Stomach smooth muscle (tissue), 2 donors: Measurements from ENCODE around the gene SNTB2.

Source experiments
- H3K27ac ChIP-seq: one replicate; pipeline ENCODE4 v1.7.0; 2013; ENCODE audit warnings: mild to moderate bottlenecking, low read length, inconsistent platforms
- H3K27me3 ChIP-seq, 2 donors: one replicate each; pipeline ENCODE4 v1.7.0; 2013; ENCODE audit warnings: low read length in 2 of 2; ENCODE audit not compliant: insufficient read depth in 2 of 2, control insufficient read depth in 1 of 2
- H3K36me3 ChIP-seq, 2 donors: one replicate each; pipeline ENCODE4 v1.7.0; 2013; ENCODE audit warnings: low read length in 2 of 2; ENCODE audit not compliant: control insufficient read depth in 2 of 2, insufficient read depth in 2 of 2
- H3K4me1 ChIP-seq: one replicate; pipeline ENCODE4 v1.7.0; 2013; ENCODE audit warnings: low read length; ENCODE audit not compliant: control insufficient read depth, insufficient read depth
- H3K4me3 ChIP-seq, 2 donors: one replicate each; pipeline ENCODE4 v1.7.0; 2013; ENCODE audit warnings: low read length in 2 of 2
- H3K9ac ChIP-seq, 2 donors: one replicate each; pipeline ENCODE4 v1.7.0; 2013; ENCODE audit warnings: low read length in 2 of 2, mild to moderate bottlenecking in 1 of 2
- H3K9me3 ChIP-seq, 2 donors: one replicate each; pipeline ENCODE4 v1.7.0; 2013; ENCODE audit warnings: low read length in 2 of 2; ENCODE audit not compliant: control insufficient read depth in 2 of 2
- donor health status: healthy.
- donor health status: Pancreatic carcinoma.

SNTB2 gene

GRCh38 chr16:69340095-69340644, 153.2 kb downstream of the SNTB2 start:
- H3K27me3 ChIP-seq, result no peaks in the 10 kb centered on the region
- H3K4me3 ChIP-seq, result peak overlapping the region; percentile 95 to 99
- H3K9me3 ChIP-seq, result no peaks in the 10 kb centered on the region
- peak overlapping the region; percentile 87 to 96 for H3K9ac ChIP-seq
- peak overlapping the region; percentile 80 for H3K27ac ChIP-seq
- peaks cover 14 to 22% of the 10 kb centered on the region in 2 donors for H3K36me3 ChIP-seq
- peaks cover 25% of the 10 kb centered on the region for H3K4me1 ChIP-seq

GRCh38 chr16:69344171-69344570, 157.2 kb downstream of the SNTB2 start:
- Histone ChIP-seq H3K27ac (no peak overlapping the region), H3K4me3 (no peak overlapping the region), H3K4me1 (peaks cover 12% of the 10 kb centered on the region), H3K27me3 (no peaks in the 10 kb centered on the region), H3K9ac (no peak overlapping the region), H3K9me3 (no peaks in the 10 kb centered on the region), H3K36me3 (peaks cover 5 to 14% of the 10 kb centered on the region in 2 donors)

GRCh38 chr16:69345923-69346322, 159.0 kb downstream of the SNTB2 start:
- Histone ChIP-seq H3K9me3 (no peaks in the 10 kb centered on the region), H3K36me3 (peaks cover 9 to 21% of the 10 kb centered on the region in 2 donors)

GRCh38 chr16:69346683-69347082, 159.7 kb downstream of the SNTB2 start:
- Histone ChIP-seq H3K27ac (no peak overlapping the region), H3K9me3 (no peaks in the 10 kb centered on the region), H3K4me1 (no peaks in the 10 kb centered on the region), H3K9ac (no peak overlapping the region), H3K27me3 (no peaks in the 10 kb centered on the region), H3K36me3 (peaks cover 9 to 17% of the 10 kb centered on the region in 2 donors), H3K4me3 (no peak overlapping the region)

More at GRCh38 chr16:69345923-69346322, 159.0 kb downstream of the SNTB2 start:
- H3K27me3 ChIP-seq, result no peaks in the 10 kb centered on the region
- H3K9ac ChIP-seq, result no peak overlapping the region
- H3K4me3 ChIP-seq, result no peak overlapping the region
- H3K4me1 ChIP-seq, result peaks cover under 1% of the 10 kb centered on the region
- no peak overlapping the region for H3K27ac ChIP-seq

GRCh38 chr16:69348222-69348621, 161.3 kb downstream of the SNTB2 start:
- no peaks in the 10 kb centered on the region for H3K9me3 ChIP-seq
- H3K27me3 ChIP-seq, result no peaks in the 10 kb centered on the region
- H3K4me1 ChIP-seq, result no peaks in the 10 kb centered on the region
- H3K36me3 ChIP-seq, result peaks cover 7 to 24% of the 10 kb centered on the region in 2 donors
- H3K9ac ChIP-seq, result no peak overlapping the region
- H3K27ac ChIP-seq, result no peak overlapping the region
- H3K4me3 ChIP-seq, result no peak overlapping the region

- H3K27ac ChIP-seq, result no peak overlapping the region
These were observed 162.6 kb downstream of the SNTB2 start for GRCh38 chr16:69349536-69349935.

GRCh38 chr16:69350536-69351133, 163.7 kb downstream of the SNTB2 start:
- Histone ChIP-seq H3K9ac (no peak overlapping the region), H3K27me3 (no peaks in the 10 kb centered on the region), H3K36me3 (peaks cover 13 to 24% of the 10 kb centered on the region in 2 donors), H3K27ac (no peak overlapping the region), H3K9me3 (no peaks in the 10 kb centered on the region), H3K4me1 (no peaks in the 10 kb centered on the region), H3K4me3 (no peak overlapping the region)

More at GRCh38 chr16:69349536-69349935, 162.6 kb downstream of the SNTB2 start:
- Histone ChIP-seq H3K9me3 (no peaks in the 10 kb centered on the region), H3K9ac (no peak overlapping the region), H3K4me3 (no peak overlapping the region), H3K27me3 (no peaks in the 10 kb centered on the region), H3K4me1 (no peaks in the 10 kb centered on the region), H3K36me3 (peaks cover 8 to 20% of the 10 kb centered on the region in 2 donors)

GRCh38 chr16:69351309-69352027, 164.5 kb downstream of the SNTB2 start, which contains the start of gene TMED6:
TMED6 (minus strand) TSS chr16:69351786; CDS start chr16:69351753, 33 bp downstream.
- H3K9me3 ChIP-seq, result no peaks in the 10 kb centered on the region
- H3K4me1 ChIP-seq, result no peaks in the 10 kb centered on the region
- no peak within 1 kb of the TSS for H3K4me3 ChIP-seq
- no peaks in the 10 kb centered on the region for H3K27me3 ChIP-seq
- H3K36me3 ChIP-seq, result peaks cover 19 to 31% of the 10 kb centered on the region in 2 donors
- H3K9ac ChIP-seq, result no peak within 1 kb of the TSS
- no peak within 1 kb of the TSS for H3K27ac ChIP-seq
